Erythroblast (primary cell): ENCODE results near the gene TMEM14A.
"Not testable (repeated sequence)": the region's sequence is repeated elsewhere in the genome, so short reads cannot be mapped to it uniquely, and the experiment has no call there.

Experiments
- GATA1 ChIP-seq: IDR thresholded peaks from 2 replicates; pipeline ENCODE4 v1.6.1; 2011; ENCODE audit warnings: low read depth, mild to moderate bottlenecking, control low read depth, low read length, moderate library complexity
- POLR2A ChIP-seq: IDR thresholded peaks from 2 replicates; pipeline ENCODE4 v1.6.1; 2011; ENCODE audit warnings: mild to moderate bottlenecking, low read length

DNA sequence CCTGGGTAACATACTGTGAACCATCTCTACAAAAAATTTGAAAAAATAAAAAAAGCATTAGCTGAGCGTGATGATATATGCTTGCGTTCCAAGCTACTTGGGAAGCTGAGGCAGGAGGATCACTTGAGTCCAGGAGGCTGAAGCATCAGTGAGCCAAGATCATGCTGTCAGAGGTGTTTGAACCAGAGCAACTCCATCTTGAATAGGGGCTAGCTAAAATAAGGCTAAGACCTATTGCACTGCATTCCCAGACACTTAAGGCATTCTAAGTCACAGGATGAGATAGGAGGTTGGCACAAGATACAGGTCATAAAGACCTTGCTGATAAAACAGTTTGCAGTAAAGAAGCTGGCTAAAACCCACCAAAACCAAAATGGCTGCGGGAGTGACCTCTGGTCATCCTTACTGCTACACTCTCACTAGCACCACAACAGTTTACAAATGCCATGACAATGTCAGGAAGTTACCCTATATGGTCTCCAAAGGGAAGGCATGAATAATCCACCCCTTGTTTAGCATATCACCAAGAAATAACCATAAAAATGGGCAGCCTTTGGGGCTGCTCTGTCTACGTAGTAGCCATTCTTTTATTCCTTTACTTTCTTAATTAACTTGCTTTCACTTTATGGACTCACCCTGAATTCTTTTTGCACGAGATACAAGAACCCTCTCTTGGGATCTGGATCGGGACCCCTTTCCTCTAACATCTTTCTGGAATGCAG is 34.0 kb downstream of the TMEM14A start:
- TF ChIP-seq POLR2A, GATA1: not testable (repeated sequence)
